Kidney (tissue), 14 donors: ENCODE results near the gene RBM41. TPM values are rescaled to one million over a fixed set of nuclear protein-coding genes. Genes with fewer than 3 reads are reported as not detected.

Experiments
- DNase-seq, 5 donors: peaks; one replicate each; pipeline ENCODE4 v3.0.0-alpha.2; 2013 to 2020
- FAIRE-seq: peaks from 2 replicates; lab custom pipeline; 2012; peaks lifted over from hg19 to GRCh38; lab: Jason Lieb, UNC
- H3K27ac ChIP-seq, 2 donors: one replicate each; pipeline ENCODE4 v1.7.0; 2013; ENCODE audit warnings: low read depth in 2 of 2, low read length in 2 of 2, inconsistent platforms in 1 of 2
- H3K27me3 ChIP-seq: one replicate; pipeline ENCODE4 v1.7.1; 2013; ENCODE audit warnings: low read length, inconsistent platforms; ENCODE audit not compliant: control insufficient read depth, insufficient read depth
- H3K36me3 ChIP-seq, 3 donors: one replicate each; pipeline versions ENCODE4 v1.7.0 to v1.7.1; 2013; ENCODE audit warnings: low read length in 3 of 3, control low read depth in 1 of 3, inconsistent platforms in 1 of 3; ENCODE audit not compliant: insufficient read depth in 3 of 3, control insufficient read depth in 2 of 3
- H3K4me1 ChIP-seq, 3 donors: one replicate each; pipeline versions ENCODE4 v1.7.0 to v1.7.1; 2013; ENCODE audit warnings: low read length in 3 of 3, inconsistent platforms in 1 of 3, low read depth in 1 of 3; ENCODE audit not compliant: control insufficient read depth in 2 of 3, insufficient read depth in 2 of 3
- H3K4me3 ChIP-seq, 3 donors: one replicate each; pipeline versions ENCODE4 v1.7.0 to v1.8.1; 2013; ENCODE audit warnings: low read length in 3 of 3, control low read depth in 1 of 3, inconsistent platforms in 1 of 3
- H3K9ac ChIP-seq, 3 donors: one replicate each; pipeline versions ENCODE4 v1.7.0 to v1.7.1; 2013; ENCODE audit warnings: low read length in 3 of 3, control low read depth in 1 of 3, inconsistent platforms in 1 of 3
- H3K9me3 ChIP-seq, 3 donors: one replicate each; pipeline versions ENCODE4 v1.7.0 to v1.7.1; 2013; ENCODE audit warnings: low read length in 3 of 3, control low read depth in 1 of 3, inconsistent platforms in 1 of 3; ENCODE audit not compliant: control insufficient read depth in 2 of 3, insufficient read depth in 1 of 3
- intact Hi-C: fragments of 100-400 bp; cut with DNase I; formaldehyde crosslinking; loops from one replicate; pipeline ENCODE4 v1.11.1; 2022
- polyA plus RNA-seq: library from polyadenylated mRNA; stranded (reverse); fragments of 350-450 nt; fragmentation: Illumina TruSeq; extraction: RNeasy Lipid Tissue Mini Kit (QIAGEN cat#74804); gene quantifications from one replicate; pipeline ENCODE4 v1.2.3, GENCODE V29; 2014; ENCODE audit warnings: low read depth, low replicate concordance; ENCODE audit not compliant: insufficient read depth
- total RNA-seq: library from RNA; stranded (reverse); fragmentation: NEBNext Ultra II Directional; extraction: Animal tissue kit (Norgen Biotek cat#: 25700); gene quantifications from one replicate; pipeline ENCODE4 v1.2.1, GENCODE V29; 2021
- TF ChIP-seq, protein P1 (sequence below): IDR thresholded peaks from 3 replicates; pipeline ENCODE4 v1.5.1; 2012; ENCODE audit warnings: mild to moderate bottlenecking, moderate library complexity, borderline replicate concordance; ENCODE audit not compliant: insufficient read depth; ENCODE audit errors: extremely low read depth
- donor health status: control.
- donor health status: control.
- donor health status: control.
- donor health status: control.
- donor health status: control.
- donor health status: DM: yes; HTN: yes; CAD: no.
- donor health status: Normal renal cell carcinoma (clear cell type).

RBM41 gene
- total and polyA plus RNA-seq, 2 donors from 2014 or later, result 3.5 to 20.9 TPM

DNA sequence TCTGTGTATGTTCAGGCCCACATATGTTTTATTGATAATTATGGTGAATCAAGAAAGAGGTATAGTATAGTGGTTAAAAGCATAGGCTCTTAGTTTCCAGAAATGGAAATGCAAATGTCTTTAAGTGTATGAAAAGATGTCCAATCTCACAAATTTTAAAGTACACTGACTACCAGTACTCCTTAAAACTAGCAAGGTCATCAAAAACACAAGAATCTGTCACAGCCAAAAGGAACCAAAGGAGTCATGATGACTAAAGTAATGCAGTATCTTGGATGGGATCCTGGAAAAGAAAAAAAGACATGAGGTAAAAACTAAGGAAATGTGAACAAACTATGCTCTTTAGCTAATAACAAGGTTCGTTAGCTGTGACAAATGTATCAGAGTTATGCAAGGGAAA is 661 bp upstream of the RBM41 start:
- intact Hi-C loops, result no loop called here
- H3K4me1 ChIP-seq, result peaks cover 0 to 4% (median 0%) of the 10 kb centered on the region in 3 donors
- no peaks in the 10 kb centered on the region for H3K9me3 ChIP-seq
- no peak overlapping the region for H3K27ac ChIP-seq
- peak overlapping the region in 2 of 3 donors; percentile 75 to 89 for H3K4me3 ChIP-seq
- DNase-seq, result no peak
- no peaks in the 10 kb centered on the region for H3K27me3 ChIP-seq
- FAIRE-seq, result no peak
- H3K36me3 ChIP-seq, result peaks cover 3 to 16% (median 5%) of the 10 kb centered on the region in 3 donors
- peak overlapping the region in 1 of 3 donors; percentile 29 for H3K9ac ChIP-seq
- TF ChIP-seq, protein P1, sequence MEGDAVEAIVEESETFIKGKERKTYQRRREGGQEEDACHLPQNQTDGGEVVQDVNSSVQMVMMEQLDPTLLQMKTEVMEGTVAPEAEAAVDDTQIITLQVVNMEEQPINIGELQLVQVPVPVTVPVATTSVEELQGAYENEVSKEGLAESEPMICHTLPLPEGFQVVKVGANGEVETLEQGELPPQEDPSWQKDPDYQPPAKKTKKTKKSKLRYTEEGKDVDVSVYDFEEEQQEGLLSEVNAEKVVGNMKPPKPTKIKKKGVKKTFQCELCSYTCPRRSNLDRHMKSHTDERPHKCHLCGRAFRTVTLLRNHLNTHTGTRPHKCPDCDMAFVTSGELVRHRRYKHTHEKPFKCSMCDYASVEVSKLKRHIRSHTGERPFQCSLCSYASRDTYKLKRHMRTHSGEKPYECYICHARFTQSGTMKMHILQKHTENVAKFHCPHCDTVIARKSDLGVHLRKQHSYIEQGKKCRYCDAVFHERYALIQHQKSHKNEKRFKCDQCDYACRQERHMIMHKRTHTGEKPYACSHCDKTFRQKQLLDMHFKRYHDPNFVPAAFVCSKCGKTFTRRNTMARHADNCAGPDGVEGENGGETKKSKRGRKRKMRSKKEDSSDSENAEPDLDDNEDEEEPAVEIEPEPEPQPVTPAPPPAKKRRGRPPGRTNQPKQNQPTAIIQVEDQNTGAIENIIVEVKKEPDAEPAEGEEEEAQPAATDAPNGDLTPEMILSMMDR, result no peak

DNA sequence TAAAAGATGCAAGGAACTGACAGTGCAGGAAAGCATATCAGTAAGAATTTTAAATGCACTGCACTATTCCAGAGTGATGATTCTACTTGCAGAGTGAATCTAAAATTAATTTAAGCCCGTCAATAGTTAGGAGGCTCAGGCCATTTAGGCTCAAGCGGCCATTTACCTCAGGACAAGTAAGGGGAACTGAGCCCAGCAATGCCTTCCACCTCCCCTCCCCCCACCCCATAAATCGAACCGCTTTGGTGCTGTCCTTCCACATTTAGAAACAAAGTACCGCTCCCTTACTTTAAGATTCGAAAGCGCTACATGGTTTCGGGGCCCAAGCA is 665 bp downstream of the RBM41 start:
- Histone ChIP-seq H3K4me3 (peak overlapping the region; percentile 50 to 89 (median 75)), H3K27me3 (no peaks in the 10 kb centered on the region), H3K27ac (peak overlapping the region in 1 of 2 donors; percentile 32), H3K9me3 (no peaks in the 10 kb centered on the region), H3K4me1 (peaks cover 0 to 4% (median 0%) of the 10 kb centered on the region in 3 donors), H3K9ac (peak overlapping the region; percentile 60 to 65 (median 60)), H3K36me3 (peaks cover 3 to 19% (median 6%) of the 10 kb centered on the region in 3 donors)
- DNase-seq, result peak in 1 of 5 donors; percentile 32
- intact Hi-C loops, result no loop called here
- TF ChIP-seq, protein P1, result no peak
- FAIRE-seq, result no peak

DNA sequence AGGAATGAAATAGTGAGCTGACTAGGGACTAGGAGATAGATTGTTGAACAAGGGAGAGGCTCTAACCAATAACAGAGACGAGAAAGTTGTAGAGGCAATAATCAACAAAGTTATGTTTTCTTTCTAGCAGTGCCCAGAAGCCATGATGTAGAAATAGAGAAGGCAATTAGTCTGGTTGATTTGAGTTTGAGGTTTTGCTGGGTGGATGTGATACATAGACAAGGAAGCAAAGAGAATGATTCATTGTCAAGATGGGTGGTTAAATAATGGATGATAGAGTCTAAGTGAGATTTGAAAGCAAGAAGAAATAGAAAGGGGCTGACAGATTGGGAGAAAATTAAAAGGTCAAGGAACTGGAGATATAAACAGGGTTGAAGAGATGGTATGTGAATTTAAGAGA is 11.2 kb downstream of the RBM41 start:
- H3K36me3 ChIP-seq, result peaks cover under 1 to 3% (median 2%) of the 10 kb centered on the region in 3 donors
- FAIRE-seq, result no peak
- H3K9ac ChIP-seq, result no peak overlapping the region
- H3K27ac ChIP-seq, result no peak overlapping the region
- H3K9me3 ChIP-seq, result peaks cover 0 to 1% (median 0%) of the 10 kb centered on the region in 3 donors
- DNase-seq, result no peak
- intact Hi-C loops, result no loop called here
- no peak overlapping the region for H3K4me3 ChIP-seq
- no peaks in the 10 kb centered on the region for H3K27me3 ChIP-seq
- no peaks in the 10 kb centered on the region for H3K4me1 ChIP-seq
- TF ChIP-seq, protein P1, result no peak

DNA sequence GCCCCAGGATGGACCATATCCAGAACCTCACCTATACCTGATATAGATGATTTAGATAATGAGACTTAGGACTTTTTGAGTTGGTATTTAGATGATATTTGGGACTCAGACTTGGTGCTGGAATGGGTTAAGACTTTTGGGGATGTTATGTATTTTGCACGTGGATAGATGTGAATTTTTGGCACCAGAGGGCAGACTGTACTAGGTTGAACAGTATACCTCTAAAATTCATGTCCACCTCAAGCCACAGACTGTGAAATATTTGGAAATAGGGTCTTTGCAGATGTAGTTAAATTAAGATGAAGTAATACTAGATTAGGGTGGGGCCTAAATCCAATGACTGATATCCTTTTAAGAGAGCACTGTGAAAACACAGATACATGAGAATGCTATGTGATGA is 15.6 kb downstream of the RBM41 start:
- no peaks in the 10 kb centered on the region for H3K36me3 ChIP-seq
- DNase-seq, result peak in 1 of 5 donors; percentile 1
- no peaks in the 10 kb centered on the region for H3K9me3 ChIP-seq
- H3K27me3 ChIP-seq, result no peaks in the 10 kb centered on the region
- no peaks in the 10 kb centered on the region for H3K4me1 ChIP-seq
- H3K4me3 ChIP-seq, result no peak overlapping the region
- H3K27ac ChIP-seq, result no peak overlapping the region
- TF ChIP-seq, protein P1, result no peak
- no peak overlapping the region for H3K9ac ChIP-seq
- no peak for FAIRE-seq
- intact Hi-C loops, result no loop called here
